Measurements from ENCODE around the gene APOH.

The APOH gene

DNA sequence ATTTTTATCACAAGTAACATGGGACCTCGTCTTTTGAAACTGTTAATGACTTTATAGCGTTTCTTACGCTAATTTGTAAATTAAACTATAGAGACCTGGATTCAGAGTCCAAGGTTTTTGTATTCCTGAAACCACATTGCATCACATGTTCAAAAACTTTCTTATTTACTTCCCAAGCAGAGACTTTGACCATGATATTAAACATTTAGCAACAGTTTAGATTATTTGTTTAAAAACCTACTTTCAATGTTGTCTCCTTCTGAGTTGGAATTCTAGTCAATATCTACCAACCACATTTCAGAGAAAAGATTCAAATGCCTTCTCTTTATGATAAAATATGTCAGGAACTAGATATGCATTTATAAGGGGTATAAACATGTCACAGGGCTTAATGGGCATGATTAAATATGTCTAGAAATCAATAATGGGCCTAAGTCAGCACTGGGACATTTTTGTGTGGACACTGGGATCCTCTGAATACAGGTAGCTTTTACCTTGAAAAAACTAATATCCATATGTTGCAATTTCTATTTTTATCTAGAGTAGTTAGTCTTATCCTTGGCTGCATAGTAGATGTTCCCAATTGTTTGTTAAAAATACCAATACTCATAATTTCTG lies 6.3 kb upstream of the APOH start:
- DNase-seq (ENCODE audit: low read depth), result no peak

DNA sequence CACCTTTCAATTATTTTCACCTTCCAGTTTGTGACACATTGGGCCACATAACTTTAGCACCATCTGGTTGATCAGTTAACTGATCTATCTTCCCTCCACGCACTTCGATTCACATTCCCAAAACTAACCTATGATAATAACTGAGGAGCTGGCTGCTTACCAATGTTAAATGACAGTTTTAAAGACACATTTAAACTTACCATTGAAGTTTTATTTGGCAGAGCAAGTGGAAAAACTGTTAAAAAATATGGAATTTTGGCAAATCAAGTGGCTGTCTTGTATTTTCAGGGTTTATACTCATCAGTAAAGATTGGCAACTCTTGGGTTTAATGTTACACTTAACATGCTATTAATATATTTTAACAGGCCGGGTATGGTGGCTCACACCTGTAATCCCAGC lies 5.4 kb upstream of the APOH start:
- no peak for DNase-seq (ENCODE audit: low read depth)

GRCh38 chr17:66233023-66233753 lies 4.0 kb upstream of the APOH start:
- DNase-seq (ENCODE audit: low read depth), result no peak

- DNase-seq (ENCODE audit: low read depth), result no peak
Observed at GRCh38 chr17:66230922-66231591, 1.8 kb upstream of the APOH start.

DNA sequence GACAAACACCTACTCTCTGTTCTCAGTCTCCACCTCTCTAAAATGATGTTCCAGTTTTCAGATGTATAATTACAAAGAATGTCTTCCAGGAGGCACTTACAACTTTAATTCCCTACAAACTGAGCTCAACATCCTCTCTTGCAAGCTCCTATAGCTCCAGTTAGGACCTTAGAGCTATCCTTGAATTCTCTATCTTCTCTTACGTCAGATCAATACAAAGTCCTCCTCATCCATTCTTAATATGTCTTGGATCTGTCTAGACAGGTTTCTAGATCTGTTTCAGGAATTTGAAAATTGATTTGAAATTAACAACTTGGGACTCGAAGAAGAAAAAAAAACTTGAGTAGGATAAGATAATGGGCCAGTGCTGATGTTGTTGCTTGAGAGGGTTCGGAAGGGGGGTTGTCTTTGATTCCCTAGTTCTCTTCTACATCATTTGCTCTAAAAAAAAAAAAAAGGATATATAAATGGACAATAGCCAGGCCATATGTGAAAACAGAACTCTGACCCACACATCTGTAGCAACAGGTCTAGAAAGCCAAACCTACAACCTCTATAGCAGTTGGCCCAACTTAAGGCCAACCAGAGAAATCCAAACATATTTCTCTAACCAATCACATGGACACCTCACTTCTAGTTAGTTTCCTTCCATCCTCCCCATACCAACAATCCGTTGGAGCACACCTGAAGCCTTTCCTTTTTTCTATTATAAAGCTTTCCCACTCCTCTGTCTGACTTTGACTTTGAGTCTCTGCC lies 746 bp upstream of the APOH start:
- DNase-seq (ENCODE audit: low read depth), result no peak

DNA sequence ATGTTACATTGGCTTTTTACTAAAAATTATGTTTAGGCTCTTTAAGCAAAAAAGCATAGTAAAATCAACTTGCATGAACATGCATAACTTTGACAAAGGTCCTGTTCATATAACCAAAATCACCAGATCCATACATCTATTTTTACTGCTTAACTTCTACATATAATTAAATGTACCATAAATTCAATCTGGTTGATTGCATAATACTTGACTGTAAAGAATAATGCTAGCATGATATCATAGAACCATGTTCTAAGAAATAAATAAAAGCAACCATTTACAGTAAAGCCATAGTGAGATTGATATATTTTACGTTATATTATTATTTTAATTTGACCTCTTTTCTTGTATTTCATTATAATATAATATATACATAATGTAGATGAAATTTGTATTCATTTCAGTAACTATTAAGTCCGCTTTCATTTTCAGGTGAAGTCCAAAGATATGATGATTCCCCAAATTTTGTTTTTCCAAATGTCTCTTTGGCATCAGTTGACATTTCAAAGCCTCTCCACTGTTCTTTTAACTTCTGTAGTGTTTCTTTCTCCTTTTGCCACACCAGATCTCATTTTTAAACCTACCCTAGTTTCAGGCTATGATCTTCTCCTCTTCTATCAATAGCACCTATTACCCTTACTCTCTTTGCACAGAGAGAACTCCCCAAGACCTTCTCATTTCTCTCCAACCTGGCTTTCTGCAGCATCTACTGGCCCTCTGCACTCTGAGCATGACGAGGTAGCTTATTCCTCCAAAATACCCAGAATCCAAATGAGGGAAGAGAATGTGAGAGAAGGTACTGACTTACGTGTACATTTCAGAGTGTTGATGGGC lies 1.8 kb downstream of the APOH start:
- DNase-seq (ENCODE audit: low read depth), result no peak

- DNase-seq (ENCODE audit: low read depth), result no peak
Observed at GRCh38 chr17:66222798-66223350, 6.3 kb downstream of the APOH start.

DNA sequence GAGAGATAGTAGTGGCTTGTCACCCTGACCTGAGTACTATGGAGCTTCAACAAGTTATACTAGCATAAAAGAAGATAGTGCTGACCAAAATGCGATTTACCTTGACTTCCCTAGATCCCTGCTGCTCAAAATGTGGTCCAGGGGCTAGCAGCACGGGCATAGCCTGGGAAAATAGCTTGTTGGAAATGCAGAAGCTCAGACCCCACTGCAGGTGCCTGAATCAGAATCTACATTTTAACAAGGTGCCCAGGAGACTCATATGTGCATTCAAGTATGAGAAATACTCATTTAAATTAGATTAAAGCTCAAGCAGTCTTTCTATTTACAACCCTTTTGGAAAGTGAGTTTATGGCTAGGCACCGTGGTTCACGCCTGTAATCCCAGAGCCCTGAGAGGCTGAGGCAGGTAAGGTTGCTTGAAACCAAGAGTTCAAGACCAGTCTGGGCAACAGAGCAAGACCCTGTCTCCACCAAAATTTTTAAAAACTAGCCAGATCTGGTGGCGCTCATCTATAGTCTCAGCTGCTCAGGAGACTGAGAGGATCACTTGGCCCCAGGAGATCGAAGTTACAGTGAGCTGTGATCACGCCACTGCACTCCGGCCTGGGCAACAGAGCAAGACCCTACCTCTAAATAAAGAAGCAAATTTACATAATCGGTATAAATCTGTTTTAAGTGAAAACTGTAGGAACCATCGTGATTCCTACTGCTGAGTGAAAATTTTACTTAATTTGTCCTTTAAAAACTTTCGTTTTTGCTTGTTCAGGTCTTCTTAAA lies 7.3 kb downstream of the APOH start:
- no peak for DNase-seq (ENCODE audit: low read depth)

- DNase-seq (ENCODE audit: low read depth), result no peak
Observed at GRCh38 chr17:66221343-66221742, 7.9 kb downstream of the APOH start.

DNA sequence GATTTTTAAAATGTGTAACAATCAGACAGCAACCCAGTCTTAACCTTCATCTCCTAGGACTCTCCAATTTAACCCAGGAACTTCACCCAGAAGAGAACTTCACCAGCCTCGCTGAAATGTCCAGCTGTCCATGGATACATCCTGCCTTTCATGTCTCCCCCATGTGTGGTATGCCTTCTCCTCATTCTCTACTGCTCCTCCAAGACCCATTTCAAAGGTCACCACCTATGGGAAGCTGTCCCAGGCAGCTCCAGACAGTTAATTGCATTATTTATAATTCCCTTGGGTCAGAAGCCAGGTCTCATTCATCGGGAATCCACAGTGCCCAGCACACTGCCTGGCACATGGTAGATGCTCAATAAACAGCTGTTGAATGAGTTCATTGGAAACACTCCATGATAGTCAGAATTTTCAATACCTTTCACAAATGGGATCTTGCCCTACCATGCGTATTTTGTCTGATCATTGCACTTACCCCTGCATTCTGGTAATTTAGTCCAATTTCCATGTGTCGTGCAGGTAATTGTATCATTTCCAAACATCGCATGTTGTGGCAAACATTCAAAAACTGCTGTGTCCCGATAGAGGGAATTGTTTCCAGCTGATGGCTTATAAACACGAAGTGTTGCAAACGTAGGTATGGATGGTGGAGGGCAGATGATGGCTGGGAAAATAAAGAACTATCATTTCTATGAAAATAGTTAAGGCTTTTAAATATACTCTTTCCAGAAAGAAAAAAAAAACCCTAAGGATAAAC lies 9.0 kb downstream of the APOH start:
- no peak for DNase-seq (ENCODE audit: low read depth)

DNA sequence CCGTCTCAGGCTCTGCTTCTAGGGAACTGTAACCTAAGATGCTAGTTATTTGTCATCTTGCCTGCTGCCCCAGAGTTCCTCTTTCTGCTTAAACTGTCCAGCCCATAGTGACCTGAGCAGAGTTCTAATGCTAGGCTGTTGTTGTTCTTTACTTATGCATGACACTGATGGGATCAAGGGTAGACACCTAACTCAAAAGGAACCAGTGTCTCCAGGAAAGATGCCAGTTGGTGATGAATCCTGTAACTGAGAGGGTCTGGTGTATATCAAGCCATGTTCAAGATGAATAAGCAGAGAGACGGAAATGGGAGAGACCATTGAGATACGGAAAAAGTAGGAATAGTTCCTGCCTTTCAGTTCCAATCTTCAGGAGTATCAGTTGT lies 13.7 kb downstream of the APOH start:
- no peak for DNase-seq (ENCODE audit: low read depth)

- DNase-seq (ENCODE audit: low read depth), result no peak
Observed at GRCh38 chr17:66214884-66215528, 14.2 kb downstream of the APOH start.

DNA sequence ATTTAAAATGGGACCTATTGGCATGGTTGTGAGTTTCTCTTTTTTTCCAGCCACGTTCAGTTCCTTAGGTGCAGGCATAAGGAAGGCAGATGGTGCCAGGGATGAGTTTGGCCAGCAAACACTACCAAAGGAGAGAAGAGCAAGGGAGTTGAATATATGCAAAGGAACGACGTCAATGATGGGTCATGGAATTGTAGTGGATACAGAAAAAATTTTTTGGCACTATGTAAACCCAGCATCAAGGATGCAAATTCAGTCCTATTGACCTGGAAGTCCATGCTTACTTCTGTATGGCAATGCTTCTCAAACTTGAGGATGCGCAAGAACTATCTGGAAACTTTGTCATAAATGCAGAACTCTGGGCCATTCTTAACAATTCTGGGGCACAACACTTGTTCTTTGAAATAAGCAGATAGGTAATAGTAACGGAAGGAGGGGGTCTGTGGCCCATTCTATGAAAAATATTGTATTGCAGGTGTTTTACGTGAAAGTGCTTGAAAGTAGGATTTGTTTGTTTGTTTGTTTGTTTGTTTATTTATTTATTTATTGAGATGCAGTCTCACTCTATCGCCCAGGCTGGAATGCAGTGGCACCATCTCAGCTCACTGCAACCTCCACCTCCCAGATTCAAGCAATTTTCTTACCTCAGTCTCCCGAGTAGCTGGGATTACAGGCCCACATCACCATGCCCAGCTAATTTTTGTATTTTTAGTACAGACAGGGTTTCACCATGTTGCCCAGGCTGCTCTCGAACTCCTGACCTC lies 18.0 kb downstream of the APOH start:
- no peak for DNase-seq (ENCODE audit: low read depth)

DNA sequence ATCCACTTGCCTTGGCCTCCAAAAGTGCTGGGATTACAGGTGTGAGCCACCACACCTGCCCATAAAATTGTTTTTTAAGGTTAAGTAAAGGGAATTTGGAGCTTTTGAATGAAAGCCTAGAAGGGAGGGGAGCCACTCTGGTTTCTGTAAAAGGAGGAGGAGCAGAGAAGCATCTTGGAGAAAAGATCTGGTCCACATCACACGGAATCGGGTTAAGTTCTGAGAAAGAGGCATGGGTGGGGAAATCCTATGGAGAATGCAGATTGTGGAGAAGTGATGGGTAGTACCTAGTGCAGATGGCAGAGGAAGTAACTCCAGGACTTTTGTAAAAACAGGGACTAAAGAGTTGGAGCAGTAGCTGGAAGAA lies 19.0 kb downstream of the APOH start:
- DNase-seq (ENCODE audit: low read depth), result no peak

DNA sequence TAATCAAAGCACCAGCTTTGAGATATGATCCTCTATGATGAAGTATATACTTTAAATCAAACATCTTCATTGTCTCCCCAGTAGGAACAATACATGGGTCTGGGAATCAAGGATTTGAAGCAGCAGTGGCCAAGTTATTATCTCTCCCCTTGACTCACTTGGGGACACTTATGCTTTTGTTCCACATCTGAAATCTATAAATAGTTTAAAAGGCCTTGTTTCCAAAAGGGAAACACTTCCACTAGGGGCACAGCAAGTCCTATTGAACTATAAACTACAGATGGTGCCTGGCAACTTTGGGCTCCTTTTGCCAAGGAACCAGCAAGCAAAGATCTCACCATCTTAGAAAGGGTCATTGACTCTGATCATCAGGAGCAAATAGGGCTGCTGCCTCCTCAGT lies 21.3 kb downstream of the APOH start:
- no peak for DNase-seq (ENCODE audit: low read depth)

DNA sequence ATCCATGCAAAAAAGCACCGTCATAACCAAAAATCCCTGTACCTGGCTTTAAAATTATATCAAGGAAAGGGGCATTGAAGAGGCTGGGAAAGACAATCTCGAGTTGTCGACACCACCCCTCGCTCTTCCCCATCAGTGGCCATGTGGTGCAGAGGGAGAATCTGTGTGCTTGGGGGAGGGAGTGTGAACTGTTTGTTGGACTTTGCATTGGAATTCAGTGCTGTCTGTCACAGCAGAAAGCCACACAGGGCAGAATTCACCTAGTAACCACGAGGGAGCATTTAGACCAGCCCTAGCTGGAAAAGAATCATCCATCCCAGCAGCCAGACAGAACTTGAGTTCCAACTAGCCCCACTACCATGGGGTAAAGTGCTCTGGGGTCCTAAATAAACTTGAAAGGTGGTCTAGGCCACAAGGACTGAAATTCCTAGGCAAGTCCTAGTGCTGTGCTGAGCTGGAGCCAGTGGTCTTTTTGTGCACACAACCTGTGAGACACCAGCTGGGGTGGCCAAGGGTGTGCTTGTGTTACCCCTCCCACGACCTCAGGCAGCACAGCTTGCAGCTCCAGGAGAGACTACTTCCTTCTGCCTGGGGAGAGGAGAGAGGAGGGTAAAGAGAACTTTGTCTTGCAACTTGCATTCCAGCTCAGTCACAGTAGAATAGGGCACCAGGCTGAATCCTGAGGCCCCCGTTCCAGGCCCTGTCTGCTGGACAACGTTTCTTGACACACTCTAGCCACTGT lies 25.8 kb downstream of the APOH start:
- no peak for DNase-seq (ENCODE audit: low read depth)

GRCh38 chr17:66200685-66201092 lies 28.5 kb downstream of the APOH start:
- DNase-seq (ENCODE audit: low read depth), result no peak

GRCh38 chr17:66198242-66198641 lies 31.0 kb downstream of the APOH start:
- no peak for DNase-seq (ENCODE audit: low read depth)

Data from HS-27A (cell line).